Fibroblast of lung (primary cell): ENCODE data around the gene CFAP70.

Experiments used
- EZH2 ChIP-seq: IDR thresholded peaks from 2 replicates; pipeline ENCODE4 v1.5.1; 2012; ENCODE audit warnings: low read length, control low read depth, mild to moderate bottlenecking; ENCODE audit errors: missing control alignments
- TF ChIP-seq, protein P1 (sequence below), 2 donors: IDR thresholded peaks in 1 of 2; conservative IDR thresholded peaks in 1 of 2; 1 replicate in 1 of 2; 2 replicates in 1 of 2; pipeline ENCODE4 v1.5.1; 2011 to 2012; ENCODE audit warnings: low read length in 2 of 2, control low read depth in 1 of 2, inconsistent platforms in 1 of 2, low read depth in 1 of 2, mild to moderate bottlenecking in 1 of 2

DNA sequence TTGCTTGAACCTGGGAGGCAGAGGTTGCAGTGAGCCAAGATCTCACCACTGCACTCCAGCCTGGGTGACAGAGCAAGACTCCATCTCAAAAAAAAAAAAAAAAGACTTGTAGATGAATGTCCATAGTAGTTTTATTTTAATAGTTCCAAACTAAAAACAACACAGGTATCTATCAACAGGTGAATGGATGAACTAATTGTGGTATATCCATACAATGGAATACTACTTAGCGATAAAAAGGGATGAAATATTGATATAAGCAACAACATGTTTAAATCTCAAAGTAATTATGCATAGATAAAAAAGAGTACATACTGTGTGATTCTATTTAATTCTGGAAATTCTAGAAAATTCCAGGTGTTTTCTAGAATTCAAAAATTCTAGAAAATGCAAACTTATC lies 68.7 kb downstream of the CFAP70 start:
- TF ChIP-seq, protein P1, sequence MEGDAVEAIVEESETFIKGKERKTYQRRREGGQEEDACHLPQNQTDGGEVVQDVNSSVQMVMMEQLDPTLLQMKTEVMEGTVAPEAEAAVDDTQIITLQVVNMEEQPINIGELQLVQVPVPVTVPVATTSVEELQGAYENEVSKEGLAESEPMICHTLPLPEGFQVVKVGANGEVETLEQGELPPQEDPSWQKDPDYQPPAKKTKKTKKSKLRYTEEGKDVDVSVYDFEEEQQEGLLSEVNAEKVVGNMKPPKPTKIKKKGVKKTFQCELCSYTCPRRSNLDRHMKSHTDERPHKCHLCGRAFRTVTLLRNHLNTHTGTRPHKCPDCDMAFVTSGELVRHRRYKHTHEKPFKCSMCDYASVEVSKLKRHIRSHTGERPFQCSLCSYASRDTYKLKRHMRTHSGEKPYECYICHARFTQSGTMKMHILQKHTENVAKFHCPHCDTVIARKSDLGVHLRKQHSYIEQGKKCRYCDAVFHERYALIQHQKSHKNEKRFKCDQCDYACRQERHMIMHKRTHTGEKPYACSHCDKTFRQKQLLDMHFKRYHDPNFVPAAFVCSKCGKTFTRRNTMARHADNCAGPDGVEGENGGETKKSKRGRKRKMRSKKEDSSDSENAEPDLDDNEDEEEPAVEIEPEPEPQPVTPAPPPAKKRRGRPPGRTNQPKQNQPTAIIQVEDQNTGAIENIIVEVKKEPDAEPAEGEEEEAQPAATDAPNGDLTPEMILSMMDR (conservative IDR thresholded peaks at IDR 0.05 in 1 of 2, IDR thresholded peaks at IDR 0.05 in 1 of 2; ENCODE audit: low read depth in 1 of 2, low read length in 2 of 2), result no peak
- TF ChIP-seq EZH2, result no peak
